Heart left ventricle (tissue), 16 donors: ENCODE measurements around the gene C1orf159. TPM values are rescaled to one million over a fixed set of nuclear protein-coding genes. Genes with fewer than 3 reads are reported as not detected.

Source experiments
- ATAC-seq, 4 donors: fragments of 200-7000 bp; cut with Tn5 transposase; one replicate each; pipeline ENCODE4 v1.9.1; 2020 to 2022; ENCODE audit warnings: moderate library complexity in 4 of 4, mild to moderate bottlenecking in 3 of 4, moderate number of reproducible peaks in 1 of 4
- DNase-seq, 5 donors: peaks; one replicate each; pipeline ENCODE4 v3.0.0-alpha.2; 2020
- H3K27ac ChIP-seq, 12 donors: fragments of 200-600 bp; sonication (generic) in 4 of 12; one replicate each; pipeline versions ENCODE4 v1.5.0 to v1.8.0; 2016 to 2022; ENCODE audit warnings: mild to moderate bottlenecking in 2 of 12
- H3K27me3 ChIP-seq, 9 donors: fragments of 200-600 bp; sonication (generic) in 2 of 9; one replicate each; pipeline versions ENCODE4 v1.5.1 to v1.8.0; 2016 to 2022; ENCODE audit warnings: mild to moderate bottlenecking in 3 of 9
- H3K36me3 ChIP-seq, 9 donors: fragments of 200-600 bp; sonication (generic) in 2 of 9; one replicate each; pipeline versions ENCODE4 v1.5.0 to v1.8.0; 2018 to 2022; ENCODE audit warnings: mild to moderate bottlenecking in 2 of 9
- H3K4me1 ChIP-seq, 12 donors: fragments of 200-600 bp; sonication (generic) in 4 of 12; one replicate each; pipeline versions ENCODE4 v1.5.0 to v1.8.0; 2016 to 2022; ENCODE audit warnings: mild to moderate bottlenecking in 3 of 12
- H3K4me3 ChIP-seq, 12 donors: fragments of 200-600 bp; sonication (generic) in 4 of 12; one replicate each; pipeline versions ENCODE4 v1.5.0 to v1.8.0; 2017 to 2022; ENCODE audit warnings: mild to moderate bottlenecking in 9 of 12, moderate library complexity in 4 of 12
- H3K9me3 ChIP-seq, 12 donors: fragments of 200-600 bp; sonication (generic) in 4 of 12; one replicate each; pipeline versions ENCODE4 v1.5.0 to v1.8.0; 2016 to 2022; ENCODE audit warnings: mild to moderate bottlenecking in 1 of 12
- CTCF ChIP-seq, 12 donors: fragments of 200-600 bp; sonication (generic) in 4 of 12; IDR thresholded peaks; one replicate each; pipeline versions ENCODE4 v1.5.0 to v1.8.0; 2018 to 2022; ENCODE audit warnings: antibody characterized with exemption in 12 of 12, mild to moderate bottlenecking in 5 of 12
- POLR2A ChIP-seq, 2 donors: fragments of 450-650 bp; IDR thresholded peaks; one replicate each; pipeline ENCODE4 v1.6.1; 2017; ENCODE audit warnings: antibody characterized with exemption in 2 of 2, mild to moderate bottlenecking in 2 of 2, moderate library complexity in 2 of 2
- WGBS, 4 donors: extraction: QIAGEN DNeasy Blood & Tissue Kit in 2 of 4; methylation state at CpG; one replicate each; pipeline versions ENCODE4 v1.1.5 to v1.1.7; 2013 to 2018; 5-methylcytosine and 5-hydroxymethylcytosine counted together
- intact Hi-C, 10 donors: fragments of 100-400 bp; cut with DNase I; formaldehyde crosslinking; loops; one replicate each; pipeline versions ENCODE4 v1.11.1 to v1.14.2; 2022
- polyA plus RNA-seq, 2 donors: library from polyadenylated mRNA; stranded (reverse); fragments of 200-250 nt; gene quantifications; one replicate each; pipeline ENCODE4 v1.2.3, GENCODE V29; 2013
- total RNA-seq, 9 donors: library from RNA; depleted of rRNA in 2 of 9; stranded (reverse); fragments of >200 nt in 2 of 9; fragmentation: NEBNext Ultra II Directional in 3 of 9; extraction: Animal tissue kit (Norgen Biotek cat#: 25700) in 3 of 9; gene quantifications; one replicate each; pipeline versions ENCODE4 v1.1.0 to v1.2.4, GENCODE V29; 2016 to 2023
- donor health status: ischemic (EF 13 %, LVEDD 7.1; RV severe dilation, severe dysfunction).
- donor health status: healthy with polysubstance abuse.
- donor health status: DM: no; HTN: yes; CAD: no.
- donor health status: DM: no; HTN: no; CAD: no.
- donor health status: ischemic (EF 25% LVEDD 6.9; RV normal size, moderate dysfunction).
- donor health status: ischemic (EF 25% LVEDD 5.7; RV mildly dilated, moderate dysfunction).
- donor health status: healthy.
- donor health status: DM: yes; HTN: yes; CAD: no.
- donor health status: ischemic (EF 35%, LVEDD 5.7; RV mildly dilated, moderate dysfunction).
- donor health status: nonischemic (EF 11% LVEDD 7.7; RV severe dilation, severe dysfunction).
- donor health status: DM: yes; HTN: yes; CAD: no.
- donor health status: PGD.
- donor health status: ischemic (EF 29% LVEDD 5.4; RV normal size, mild dysfunction).
- donor health status: nonischemic (EF 23%, LVEDD 6.1; RV moderate dilation, normal function).

Gene C1orf159
- total and polyA plus RNA-seq, 11 donors: 3.7 to 7.2 (median 4.4) TPM

- 86 to 93% (median 89%) methylated on average over 14 of the region's 14 CpGs for WGBS, 4 donors
- Histone ChIP-seq H3K4me1 (no peaks in the 10 kb centered on the region), H3K4me3 (no peak overlapping the region), H3K9me3 (no peaks in the 10 kb centered on the region), H3K27ac (no peak overlapping the region), H3K36me3 (no peaks in the 10 kb centered on the region), H3K27me3 (no peaks in the 10 kb centered on the region)
- ATAC-seq (no peak), DNase-seq (peak in 1 of 5 donors; percentile 3)
- TF ChIP-seq POLR2A (IDR thresholded peaks at IDR 0.05): no peak
- no peak for TF ChIP-seq CTCF (IDR thresholded peaks at IDR 0.05)
- intact Hi-C loops: no loop called here
Observed at GRCh38 chr1:1092894-1093609, 22.8 kb downstream of the C1orf159 start.

GRCh38 chr1:1092149-1092855 lies 23.6 kb downstream of the C1orf159 start:
- no peaks in the 10 kb centered on the region for H3K27me3 ChIP-seq
- TF ChIP-seq POLR2A (IDR thresholded peaks at IDR 0.05) (no peak), CTCF (IDR thresholded peaks at IDR 0.05) (no peak)
- H3K9me3 ChIP-seq: no peaks in the 10 kb centered on the region
- no peak for ATAC-seq
- no peaks in the 10 kb centered on the region for H3K4me1 ChIP-seq
- 87 to 98% (median 96%) methylated on average over 11 to 28 of the region's 28 CpGs for WGBS, 4 donors
- H3K27ac ChIP-seq: no peak overlapping the region
- DNase-seq: peak in 2 of 5 donors; percentile 14 to 67
- H3K36me3 ChIP-seq: no peaks in the 10 kb centered on the region
- no peak overlapping the region for H3K4me3 ChIP-seq
- intact Hi-C loops: no loop called here

DNA sequence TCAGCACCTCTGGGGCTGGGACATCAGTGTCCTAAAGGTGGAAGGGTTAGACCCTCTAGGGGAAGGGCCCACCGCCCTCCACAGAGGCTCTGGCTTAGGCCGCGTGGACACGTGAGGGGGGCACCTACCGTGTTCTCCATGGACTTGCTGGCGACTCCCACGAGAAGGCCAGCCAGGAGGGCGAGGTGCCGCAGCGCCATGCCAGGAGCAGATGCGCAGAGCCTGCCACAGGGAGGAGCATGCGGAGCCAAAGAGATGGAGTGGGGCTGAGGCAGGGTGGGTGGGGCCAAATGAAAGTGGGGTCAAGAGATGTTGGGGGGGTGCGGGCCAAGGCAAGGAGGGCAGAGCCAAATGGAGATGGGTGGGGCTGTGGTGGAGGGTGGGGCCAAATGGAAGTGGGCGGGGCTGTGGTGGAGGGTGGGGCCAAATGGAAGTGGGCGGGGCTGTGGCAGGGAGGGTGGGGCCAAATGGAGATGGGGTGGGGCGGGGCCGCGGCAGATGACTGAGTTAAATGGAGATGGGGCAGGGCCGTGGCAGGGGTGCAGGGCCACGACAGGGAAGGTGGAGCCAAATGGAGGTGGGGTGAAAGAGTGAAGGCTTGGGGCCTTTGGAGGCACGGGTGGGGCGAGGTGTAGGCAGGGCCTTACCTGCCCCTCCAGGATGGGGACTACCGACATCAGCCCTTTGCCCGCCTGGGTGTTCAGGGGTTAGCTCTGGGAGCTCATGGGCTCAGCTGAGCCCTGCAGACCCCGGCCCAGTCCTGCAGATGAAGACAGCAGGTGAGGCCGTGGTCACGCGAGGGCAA lies 24.3 kb downstream of the C1orf159 start:
- H3K4me1 ChIP-seq: no peaks in the 10 kb centered on the region
- no peaks in the 10 kb centered on the region for H3K27me3 ChIP-seq
- no peak overlapping the region for H3K4me3 ChIP-seq
- H3K27ac ChIP-seq: no peak overlapping the region
- no peaks in the 10 kb centered on the region for H3K36me3 ChIP-seq
- ATAC-seq (peak in 1 of 4 donors; percentile 2), DNase-seq (peak in 2 of 5 donors; percentile 5 to 16)
- WGBS, 4 donors: 95 to 97% (median 96%) methylated on average over 23 to 28 of the region's 28 CpGs
- intact Hi-C loops: no loop called here
- no peak for TF ChIP-seq POLR2A (IDR thresholded peaks at IDR 0.05)
- no peak for TF ChIP-seq CTCF (IDR thresholded peaks at IDR 0.05)
- no peaks in the 10 kb centered on the region for H3K9me3 ChIP-seq
